Panc1 (cell line): Measurements from ENCODE around the gene SGCE.

Source experiments
- CTCF ChIP-seq: fragments of 450-650 bp; IDR thresholded peaks from 2 replicates; pipeline ENCODE4 v1.5.1; 2017; ENCODE audit warnings: mild to moderate bottlenecking
- POLR2AphosphoS5 ChIP-seq: IDR thresholded peaks from 2 replicates; pipeline ENCODE4 v1.6.1; 2012; ENCODE audit warnings: mild to moderate bottlenecking, low read depth, low read length, moderate library complexity

GRCh38 chr7:94679358-94679757, 23.4 kb upstream of the SGCE start:
- TF ChIP-seq CTCF (no peak), POLR2AphosphoS5 (no peak)
